ENCODE data around the gene GRID1.

- TF ChIP-seq, protein P1, sequence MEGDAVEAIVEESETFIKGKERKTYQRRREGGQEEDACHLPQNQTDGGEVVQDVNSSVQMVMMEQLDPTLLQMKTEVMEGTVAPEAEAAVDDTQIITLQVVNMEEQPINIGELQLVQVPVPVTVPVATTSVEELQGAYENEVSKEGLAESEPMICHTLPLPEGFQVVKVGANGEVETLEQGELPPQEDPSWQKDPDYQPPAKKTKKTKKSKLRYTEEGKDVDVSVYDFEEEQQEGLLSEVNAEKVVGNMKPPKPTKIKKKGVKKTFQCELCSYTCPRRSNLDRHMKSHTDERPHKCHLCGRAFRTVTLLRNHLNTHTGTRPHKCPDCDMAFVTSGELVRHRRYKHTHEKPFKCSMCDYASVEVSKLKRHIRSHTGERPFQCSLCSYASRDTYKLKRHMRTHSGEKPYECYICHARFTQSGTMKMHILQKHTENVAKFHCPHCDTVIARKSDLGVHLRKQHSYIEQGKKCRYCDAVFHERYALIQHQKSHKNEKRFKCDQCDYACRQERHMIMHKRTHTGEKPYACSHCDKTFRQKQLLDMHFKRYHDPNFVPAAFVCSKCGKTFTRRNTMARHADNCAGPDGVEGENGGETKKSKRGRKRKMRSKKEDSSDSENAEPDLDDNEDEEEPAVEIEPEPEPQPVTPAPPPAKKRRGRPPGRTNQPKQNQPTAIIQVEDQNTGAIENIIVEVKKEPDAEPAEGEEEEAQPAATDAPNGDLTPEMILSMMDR (IDR thresholded peaks at IDR 0.05; ENCODE audit: low read length) = no peak
- TF ChIP-seq EZH2 (IDR thresholded peaks at IDR 0.05; ENCODE audit: borderline replicate concordance, low read length) = no peak
Measured at GRCh38 chr10:86368046-86368445, 1.5 kb upstream of the GRID1 start.
